CD4-positive, alpha-beta memory T cell (primary cell): ENCODE data around the gene KNCN. TPM values are rescaled to one million over a fixed set of nuclear protein-coding genes. Genes with fewer than 3 reads are reported as not detected.

Experiments used
- CTCF ChIA-PET: fragments of 350-600 bp; sonication (Branson Sonifier 250); formaldehyde crosslinking; loops from one replicate; lab custom pipeline; 2021; ENCODE audit warnings: inconsistent platforms; ENCODE audit not compliant: partially characterized antibody; lab: Charles Lee
- POLR2A ChIA-PET: fragments of 350-600 bp; sonication (Branson Sonifier 250); formaldehyde crosslinking; loops from one replicate; lab custom pipeline; 2021; ENCODE audit not compliant: partially characterized antibody; lab: Charles Lee
- DNase-seq, 5 donors: peaks; one replicate each; pipeline versions ENCODE4 v3.0.0 to v3.0.0-alpha.2; 2020 to 2022; ENCODE audit warnings: mixed read lengths in 1 of 5
- H3K27ac ChIP-seq: one replicate; pipeline ENCODE4 v1.7.0; 2013; ENCODE audit warnings: low read depth, low read length
- H3K27me3 ChIP-seq: 2 replicates; pipeline ENCODE4 v1.7.0; 2013; ENCODE audit warnings: mild to moderate bottlenecking, low read length, moderate library complexity; ENCODE audit not compliant: insufficient read depth
- H3K36me3 ChIP-seq: 2 replicates; pipeline ENCODE4 v1.7.0; 2013; ENCODE audit warnings: mild to moderate bottlenecking, low read length, moderate library complexity; ENCODE audit not compliant: insufficient read depth
- H3K4me1 ChIP-seq: 2 replicates; pipeline ENCODE4 v1.7.0; 2013; ENCODE audit warnings: mild to moderate bottlenecking, low read length, moderate library complexity; ENCODE audit not compliant: insufficient read depth
- H3K4me3 ChIP-seq, 2 donors: one replicate each; pipeline ENCODE4 v1.7.0; 2013; ENCODE audit warnings: low read length in 2 of 2, mild to moderate bottlenecking in 1 of 2
- H3K9me3 ChIP-seq, 2 donors: one replicate each; pipeline ENCODE4 v1.7.0; 2013; ENCODE audit warnings: low read length in 2 of 2, control low read depth in 1 of 2; ENCODE audit not compliant: control insufficient read depth in 1 of 2
- H3K27ac Mint-ChIP-seq, 7 donors: one replicate each; pipeline ENCODE4 v1.8.0; 2020 to 2021; ENCODE audit warnings: mixed read lengths in 7 of 7, mild to moderate bottlenecking in 6 of 7, inconsistent platforms in 3 of 7, moderate library complexity in 3 of 7
- H3K27me3 Mint-ChIP-seq, 2 donors: one replicate each; pipeline ENCODE4 v1.8.0; 2020 to 2021; ENCODE audit warnings: mixed read lengths in 2 of 2
- H3K36me3 Mint-ChIP-seq, 2 donors: one replicate each; pipeline ENCODE4 v1.8.0; 2020 to 2021; ENCODE audit warnings: mixed read lengths in 2 of 2, inconsistent platforms in 1 of 2, mild to moderate bottlenecking in 1 of 2
- H3K4me1 Mint-ChIP-seq, 4 donors: one replicate each; pipeline ENCODE4 v1.8.0; 2020 to 2021; ENCODE audit warnings: mixed read lengths in 4 of 4, mild to moderate bottlenecking in 1 of 4
- H3K4me3 Mint-ChIP-seq, 8 donors: one replicate each; pipeline ENCODE4 v1.8.0; 2020 to 2021; ENCODE audit warnings: mixed read lengths in 8 of 8, mild to moderate bottlenecking in 7 of 8, moderate library complexity in 6 of 8, inconsistent platforms in 3 of 8
- H3K9me3 Mint-ChIP-seq, 8 donors: one replicate each; pipeline ENCODE4 v1.8.0; 2020 to 2021; ENCODE audit warnings: mixed read lengths in 8 of 8, mild to moderate bottlenecking in 5 of 8, inconsistent platforms in 3 of 8, moderate library complexity in 1 of 8
- intact Hi-C: fragments of 100-400 bp; cut with micrococcal nuclease; formaldehyde crosslinking; loops from one replicate; pipeline ENCODE4 v1.15.1; 2023
- polyA plus RNA-seq, 2 donors: library from polyadenylated mRNA; unstranded; fragments of 300-500 nt; fragmentation: Illumina TruSeq; gene quantifications; one replicate each; pipeline ENCODE4 v1.2.3, GENCODE V29; 2021
- total RNA-seq, 2 experiments: library from RNA; stranded (reverse); gene quantifications; one replicate each; pipeline ENCODE4 v1.2.3, GENCODE V29; 2021

KNCN gene
- total and polyA plus RNA-seq, 4 experiments from 2014 or later, result not detected

DNA sequence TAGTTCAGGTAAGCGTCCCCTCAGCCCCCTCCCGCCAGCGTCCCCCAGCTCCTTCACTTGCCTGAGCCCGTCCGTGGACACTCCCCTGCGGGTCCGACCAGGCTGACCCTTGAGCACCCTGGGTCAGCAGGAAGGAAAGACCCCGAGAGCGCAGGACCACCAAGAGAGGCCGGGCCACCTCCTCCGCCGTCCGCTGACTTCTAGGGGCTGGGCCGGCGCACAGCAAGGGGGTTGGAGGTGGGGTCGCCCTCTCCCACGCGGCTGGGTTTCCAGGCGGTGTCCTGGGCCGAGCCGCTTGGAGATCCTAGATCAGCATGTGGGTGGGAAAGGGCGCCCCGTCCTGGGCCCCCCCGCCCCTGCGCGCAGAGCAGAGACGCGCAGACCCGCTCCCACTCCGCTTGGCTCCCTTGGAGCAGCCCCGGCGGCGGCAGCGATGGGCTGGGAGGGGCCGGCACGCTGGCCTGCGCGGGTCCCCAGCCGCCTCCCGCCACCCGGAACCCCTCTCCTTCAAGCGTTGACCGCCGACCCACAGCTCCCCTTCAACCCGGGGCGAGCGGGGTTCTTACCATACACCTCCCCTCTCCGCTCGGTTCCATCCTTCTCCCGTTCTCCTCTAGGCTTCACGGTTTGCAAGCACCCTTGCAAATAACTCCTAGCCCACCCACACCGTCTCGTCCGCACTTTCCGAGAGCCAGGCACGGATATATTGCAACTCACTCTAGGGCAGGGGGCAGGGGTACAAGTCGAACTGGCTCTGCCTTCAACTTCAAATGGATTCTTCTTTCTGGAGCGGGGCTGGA is 7.5 kb downstream of the KNCN start:
- H3K27ac ChIP-seq, result no peak overlapping the region
- Mint-ChIP-seq H3K27ac (peak overlapping the region in 2 of 7 donors; percentile 46 to 48), H3K4me3 (peak overlapping the region in 1 of 8 donors; percentile 6)

DNA sequence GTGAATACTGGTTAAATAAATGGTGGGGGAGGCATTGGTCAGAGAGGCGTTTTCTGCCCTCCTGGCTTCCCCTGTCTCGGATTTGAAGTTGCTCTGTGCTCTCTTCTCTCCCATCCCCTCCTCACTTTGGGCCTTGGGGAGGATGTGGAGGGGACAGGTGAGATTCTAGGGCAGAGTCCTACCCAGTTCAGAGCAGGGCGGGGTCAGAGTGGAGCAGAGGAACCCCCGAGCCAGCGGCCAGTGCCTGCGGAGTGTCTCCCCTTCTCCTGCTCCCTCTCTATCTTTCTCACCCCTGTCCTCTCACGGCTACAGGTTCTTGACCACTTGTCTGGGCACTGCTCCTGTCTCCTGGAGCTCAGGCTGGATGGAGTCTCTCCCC is 8.1 kb downstream of the KNCN start:
- no peak overlapping the region for H3K4me3 ChIP-seq
- Mint-ChIP-seq H3K4me3 (no peak overlapping the region), H3K4me1 (peaks cover 4 to 14% (median 9%) of the 10 kb centered on the region in 4 donors), H3K27ac (peak overlapping the region in 1 of 7 donors; percentile 48), H3K27me3 (peaks cover 37 to 39% of the 10 kb centered on the region in 2 donors), H3K36me3 (no peaks in the 10 kb centered on the region), H3K9me3 (no peaks in the 10 kb centered on the region)
- H3K27me3 ChIP-seq, result peaks cover 14% of the 10 kb centered on the region
- no peak for DNase-seq
- H3K9me3 ChIP-seq, result no peaks in the 10 kb centered on the region
- ChIA-PET CTCF (interaction anchor here (1.1 to 2.3 kb wide), 2 partner anchors 9 to 14 kb away, joined by 3 to 6 read pairs; a partner anchor contains a TSS), POLR2A (no interaction called here)
- intact Hi-C loops, result no loop called here
- no peak overlapping the region for H3K27ac ChIP-seq
- no peaks in the 10 kb centered on the region for H3K36me3 ChIP-seq
- H3K4me1 ChIP-seq, result peaks cover 12% of the 10 kb centered on the region

More for the DNA sequence above, 7.5 kb downstream of the KNCN start:
- POLR2A ChIA-PET, result no interaction called here
- H3K4me3 ChIP-seq, result no peak overlapping the region
- peaks cover 14% of the 10 kb centered on the region for H3K27me3 ChIP-seq
- peaks cover 12% of the 10 kb centered on the region for H3K4me1 ChIP-seq
- no peaks in the 10 kb centered on the region for H3K9me3 ChIP-seq
- no peaks in the 10 kb centered on the region for H3K36me3 ChIP-seq
- H3K36me3 Mint-ChIP-seq, result no peaks in the 10 kb centered on the region
- H3K4me1 Mint-ChIP-seq, result peaks cover 4 to 14% (median 9%) of the 10 kb centered on the region in 4 donors
- intact Hi-C loops, result no loop called here
- CTCF ChIA-PET, result interaction anchor here (2.3 kb wide), 1 partner anchor 15 kb away, joined by 6 read pairs; no protein-coding TSS in a partner anchor
- H3K27me3 Mint-ChIP-seq, result peaks cover 37 to 39% of the 10 kb centered on the region in 2 donors
- no peak for DNase-seq
- no peaks in the 10 kb centered on the region for H3K9me3 Mint-ChIP-seq

DNA sequence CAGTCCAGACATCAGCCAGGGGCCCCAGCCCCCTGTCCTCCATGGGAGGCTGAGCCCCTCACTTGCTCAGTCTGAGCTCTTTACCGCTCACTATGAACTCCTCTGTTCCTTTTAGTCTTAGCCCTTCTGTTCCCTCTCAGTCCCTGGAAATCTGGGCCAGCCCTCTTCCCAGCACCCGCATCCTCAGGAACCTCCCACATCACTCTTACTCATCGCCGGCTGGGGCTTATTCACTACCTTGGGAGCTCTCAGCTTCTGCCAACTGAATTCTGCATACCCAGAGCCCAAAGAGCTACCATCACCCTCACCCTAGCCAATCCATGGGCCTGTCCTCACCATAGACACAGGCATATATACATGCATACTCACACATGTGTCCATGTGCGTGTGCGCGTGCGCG is 11.5 kb downstream of the KNCN start:
- intact Hi-C loops, result loop anchor here (10.0 kb wide), 1 partner anchor 65 kb away; the partner anchor contains the start of gene MKNK1
- H3K4me3 Mint-ChIP-seq, result no peak overlapping the region
- Histone ChIP-seq H3K36me3 (no peaks in the 10 kb centered on the region), H3K9me3 (no peaks in the 10 kb centered on the region), H3K4me1 (peaks cover 6% of the 10 kb centered on the region), H3K27me3 (peaks cover 8% of the 10 kb centered on the region), H3K4me3 (no peak overlapping the region), H3K27ac (no peak overlapping the region)
- no peaks in the 10 kb centered on the region for H3K36me3 Mint-ChIP-seq
- H3K9me3 Mint-ChIP-seq, result no peaks in the 10 kb centered on the region
- H3K4me1 Mint-ChIP-seq, result peaks cover 2 to 10% (median 7%) of the 10 kb centered on the region in 4 donors
- H3K27ac Mint-ChIP-seq, result peak overlapping the region in 1 of 7 donors; percentile 36
- no peak for DNase-seq
- POLR2A ChIA-PET, result no interaction called here
- peaks cover 16 to 21% of the 10 kb centered on the region in 2 donors for H3K27me3 Mint-ChIP-seq
- CTCF ChIA-PET, result interaction anchor here (0.9 to 1.6 kb wide), 3 partner anchors 9 to 17 kb away, joined by 3 to 4 read pairs (median 3); no protein-coding TSS in a partner anchor

DNA sequence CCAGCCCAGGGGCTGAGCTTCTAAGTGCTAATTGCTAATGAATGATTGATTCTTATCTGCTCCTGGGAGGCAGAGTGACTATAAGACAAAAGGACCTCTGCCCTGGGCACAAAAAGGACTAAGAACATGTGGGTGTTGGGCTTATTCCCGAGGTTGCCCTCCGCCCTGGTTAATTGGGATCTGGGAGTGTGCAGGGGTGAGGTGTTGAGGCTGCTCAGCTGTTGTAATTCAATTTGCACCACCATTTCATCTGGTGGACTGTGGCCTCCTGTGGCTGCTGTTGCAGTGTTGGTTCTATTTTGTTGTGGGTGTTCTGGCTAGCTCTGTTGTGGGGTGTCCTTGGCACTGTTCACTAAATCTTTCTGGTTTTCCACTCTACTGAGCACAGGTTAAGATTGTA is 13.3 kb downstream of the KNCN start:
- H3K4me1 Mint-ChIP-seq, result peaks cover 5 to 10% (median 7%) of the 10 kb centered on the region in 4 donors
- Histone ChIP-seq H3K27ac (no peak overlapping the region), H3K9me3 (no peaks in the 10 kb centered on the region), H3K27me3 (no peaks in the 10 kb centered on the region), H3K36me3 (no peaks in the 10 kb centered on the region), H3K4me1 (peaks cover 6% of the 10 kb centered on the region), H3K4me3 (no peak overlapping the region)
- ChIA-PET POLR2A (interaction anchor here (0.9 kb wide), 1 partner anchor 16 kb away, joined by 3 read pairs; no protein-coding TSS in a partner anchor), CTCF (interaction anchor here (0.9 to 1.4 kb wide), 3 partner anchors 9 to 91 kb away, joined by 3 to 6 read pairs (median 4); no protein-coding TSS in a partner anchor)
- DNase-seq, result no peak
- no peaks in the 10 kb centered on the region for H3K36me3 Mint-ChIP-seq
- intact Hi-C loops, result loop anchor here (10.0 kb wide), 1 partner anchor 67 kb away; the partner anchor contains the start of gene MKNK1
- peaks cover 8 to 9% of the 10 kb centered on the region in 2 donors for H3K27me3 Mint-ChIP-seq
- no peaks in the 10 kb centered on the region for H3K9me3 Mint-ChIP-seq
- H3K27ac Mint-ChIP-seq, result peak overlapping the region in 2 of 7 donors; percentile 27 to 76
- H3K4me3 Mint-ChIP-seq, result no peak overlapping the region

GRCh38 chr1:46537651-46538050 is 13.8 kb downstream of the KNCN start:
- peaks cover 6% of the 10 kb centered on the region for H3K4me1 ChIP-seq
- Mint-ChIP-seq H3K27me3 (peaks cover 7 to 8% of the 10 kb centered on the region in 2 donors), H3K36me3 (no peaks in the 10 kb centered on the region), H3K27ac (no peak overlapping the region), H3K4me3 (no peak overlapping the region), H3K9me3 (no peaks in the 10 kb centered on the region), H3K4me1 (peaks cover 5 to 10% (median 7%) of the 10 kb centered on the region in 4 donors)
- no peak overlapping the region for H3K27ac ChIP-seq
- POLR2A ChIA-PET, result interaction anchor here (0.9 kb wide), 1 partner anchor 15 kb away, joined by 3 read pairs; no protein-coding TSS in a partner anchor
- H3K4me3 ChIP-seq, result no peak overlapping the region
- H3K27me3 ChIP-seq, result no peaks in the 10 kb centered on the region
- intact Hi-C loops, result loop anchor here (10.0 kb wide), 1 partner anchor 67 kb away; the partner anchor contains the start of gene MKNK1
- H3K36me3 ChIP-seq, result no peaks in the 10 kb centered on the region
- DNase-seq, result no peak
- no peaks in the 10 kb centered on the region for H3K9me3 ChIP-seq
- CTCF ChIA-PET, result interaction anchor here (1.4 kb wide), 2 partner anchors 9 to 91 kb away, joined by 4 to 6 read pairs; no protein-coding TSS in a partner anchor

DNA sequence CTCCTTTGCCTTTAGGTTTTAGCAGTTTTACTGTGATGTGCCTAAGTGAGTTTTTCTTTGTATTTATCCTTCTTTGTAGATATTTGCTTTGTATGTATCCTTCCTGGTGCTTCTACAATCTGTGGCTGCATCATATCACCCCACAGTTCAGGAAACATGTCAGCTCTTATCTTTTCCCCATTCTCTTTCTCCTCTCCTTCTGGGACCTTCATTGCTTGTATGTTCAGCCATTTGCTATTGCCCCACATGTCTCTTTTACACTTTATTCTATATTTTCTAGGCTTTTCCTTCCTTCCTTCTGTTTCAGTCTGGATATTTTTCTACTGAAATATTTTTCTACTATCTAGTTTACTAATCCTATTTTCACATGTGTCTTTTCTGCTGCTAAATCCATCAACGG is 14.9 kb downstream of the KNCN start:
- no peak for DNase-seq
- Histone ChIP-seq H3K27me3 (no peaks in the 10 kb centered on the region), H3K36me3 (no peaks in the 10 kb centered on the region), H3K4me3 (no peak overlapping the region), H3K4me1 (peaks cover 6% of the 10 kb centered on the region), H3K9me3 (no peaks in the 10 kb centered on the region), H3K27ac (no peak overlapping the region)
- Mint-ChIP-seq H3K36me3 (no peaks in the 10 kb centered on the region), H3K9me3 (no peaks in the 10 kb centered on the region), H3K27ac (no peak overlapping the region), H3K27me3 (peaks cover 2 to 5% of the 10 kb centered on the region in 2 donors), H3K4me1 (peaks cover 5 to 10% (median 7%) of the 10 kb centered on the region in 4 donors), H3K4me3 (no peak overlapping the region)
- CTCF ChIA-PET, result no interaction called here
- POLR2A ChIA-PET, result no interaction called here
- intact Hi-C loops, result loop anchor here (10.0 kb wide), 1 partner anchor 68 kb away; the partner anchor contains the start of gene MKNK1

GRCh38 chr1:46535063-46535462 is 16.4 kb downstream of the KNCN start:
- intact Hi-C loops, result loop anchor here (10.0 kb wide), 1 partner anchor 70 kb away; the partner anchor contains the start of gene MKNK1
- H3K36me3 Mint-ChIP-seq, result no peaks in the 10 kb centered on the region
- peaks cover 0 to 3% of the 10 kb centered on the region in 2 donors for H3K27me3 Mint-ChIP-seq
- H3K4me1 Mint-ChIP-seq, result peaks cover 5 to 10% (median 7%) of the 10 kb centered on the region in 4 donors
- no peaks in the 10 kb centered on the region for H3K9me3 Mint-ChIP-seq
- Histone ChIP-seq H3K27me3 (no peaks in the 10 kb centered on the region), H3K36me3 (no peaks in the 10 kb centered on the region), H3K27ac (no peak overlapping the region), H3K9me3 (no peaks in the 10 kb centered on the region), H3K4me3 (no peak overlapping the region), H3K4me1 (peaks cover 6% of the 10 kb centered on the region)
- H3K4me3 Mint-ChIP-seq, result peak overlapping the region in 3 of 8 donors; percentile 11 to 42 (median 26)
- ChIA-PET POLR2A (interaction anchor here (1.5 kb wide), 1 partner anchor 69 kb away, joined by 6 read pairs; the partner anchor contains the start of gene MKNK1), CTCF (interaction anchor here (0.8 to 2.4 kb wide), 7 partner anchors 8 to 191 kb away, joined by 3 to 8 read pairs (median 4); no protein-coding TSS in a partner anchor)
- DNase-seq, result no peak
- H3K27ac Mint-ChIP-seq, result no peak overlapping the region
